Subcutaneous adipose tissue (tissue), 4 donors: Measurements from ENCODE around the gene ERCC8. TPM values are rescaled to one million over a fixed set of nuclear protein-coding genes. Genes with fewer than 3 reads are reported as not detected.

Experiments
- total RNA-seq, 4 donors: library from RNA; depleted of rRNA; stranded (reverse); fragments of >200 nt; gene quantifications; one replicate each; pipeline ENCODE4 v1.1.0, GENCODE V29; 2016
- TF ChIP-seq, protein P1 (sequence below): fragments of 450-650 bp; IDR thresholded peaks from one replicate; pipeline ENCODE4 v1.5.1; 2016; ENCODE audit warnings: low read depth, mild to moderate bottlenecking, control low read depth, antibody characterized with exemption, moderate library complexity

The ERCC8 gene
- total RNA-seq, 4 donors from 2014 or later, result 11.3 to 19.4 (median 18.5) TPM

- TF ChIP-seq, protein P1, sequence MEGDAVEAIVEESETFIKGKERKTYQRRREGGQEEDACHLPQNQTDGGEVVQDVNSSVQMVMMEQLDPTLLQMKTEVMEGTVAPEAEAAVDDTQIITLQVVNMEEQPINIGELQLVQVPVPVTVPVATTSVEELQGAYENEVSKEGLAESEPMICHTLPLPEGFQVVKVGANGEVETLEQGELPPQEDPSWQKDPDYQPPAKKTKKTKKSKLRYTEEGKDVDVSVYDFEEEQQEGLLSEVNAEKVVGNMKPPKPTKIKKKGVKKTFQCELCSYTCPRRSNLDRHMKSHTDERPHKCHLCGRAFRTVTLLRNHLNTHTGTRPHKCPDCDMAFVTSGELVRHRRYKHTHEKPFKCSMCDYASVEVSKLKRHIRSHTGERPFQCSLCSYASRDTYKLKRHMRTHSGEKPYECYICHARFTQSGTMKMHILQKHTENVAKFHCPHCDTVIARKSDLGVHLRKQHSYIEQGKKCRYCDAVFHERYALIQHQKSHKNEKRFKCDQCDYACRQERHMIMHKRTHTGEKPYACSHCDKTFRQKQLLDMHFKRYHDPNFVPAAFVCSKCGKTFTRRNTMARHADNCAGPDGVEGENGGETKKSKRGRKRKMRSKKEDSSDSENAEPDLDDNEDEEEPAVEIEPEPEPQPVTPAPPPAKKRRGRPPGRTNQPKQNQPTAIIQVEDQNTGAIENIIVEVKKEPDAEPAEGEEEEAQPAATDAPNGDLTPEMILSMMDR, result no peak
Measured at GRCh38 chr5:60978968-60979367, 34.1 kb upstream of the ERCC8 start.

- TF ChIP-seq, protein P1, result no peak
Measured at GRCh38 chr5:60977956-60978737, 33.3 kb upstream of the ERCC8 start.

GRCh38 chr5:60972231-60972630 lies 27.4 kb upstream of the ERCC8 start:
- TF ChIP-seq, protein P1, result no peak

DNA sequence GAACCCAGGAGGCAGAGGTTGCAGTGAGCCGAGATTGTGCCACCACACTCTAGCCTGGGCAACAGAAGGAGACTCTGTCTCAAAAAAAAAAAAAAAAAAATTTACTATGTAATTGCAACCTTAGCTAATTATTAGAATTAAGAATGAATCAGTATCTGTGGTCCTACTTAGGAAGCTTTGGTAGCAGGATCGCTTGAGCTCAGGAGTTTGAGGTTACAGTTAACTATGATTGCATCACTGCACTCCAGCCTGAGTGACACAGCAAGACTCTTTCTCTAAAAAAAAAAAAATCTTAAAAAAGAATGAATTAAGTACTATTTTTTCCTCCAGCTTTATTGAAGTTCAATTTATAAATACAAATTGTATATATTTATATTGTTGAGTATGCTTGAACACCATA lies 16.8 kb upstream of the ERCC8 start:
- TF ChIP-seq, protein P1, result no peak

- TF ChIP-seq, protein P1, result no peak
Measured at GRCh38 chr5:60960591-60960990, 15.7 kb upstream of the ERCC8 start.

- TF ChIP-seq, protein P1, result no peak
Measured at GRCh38 chr5:60959156-60959555, 14.3 kb upstream of the ERCC8 start.

GRCh38 chr5:60958712-60959111 lies 13.8 kb upstream of the ERCC8 start:
- TF ChIP-seq, protein P1, result no peak
